OCI-LY3 (cell line): ENCODE measurements around the gene ASXL1.
A peak's percentile ranks its signal among the peaks of the same experiment; 100 is the strongest.

ENCODE experiments used
- H2AFZ ChIP-seq: fragments of 200-600, 300-600 bp; shearing (Covaris generic); 2 replicates; pipeline ENCODE4 v1.6.0; 2014; ENCODE audit warnings: antibody characterized with exemption, low read depth, low read length
- H3K27ac ChIP-seq: fragments of 200-600, 300-600 bp; sonication (generic); 2 replicates; pipeline ENCODE4 v1.5.1; 2014; ENCODE audit warnings: mild to moderate bottlenecking, low read length, moderate library complexity, mixed read lengths
- H3K27me3 ChIP-seq: fragments of 200-600, 300-600 bp; sonication (generic); 2 replicates; pipeline ENCODE4 v1.6.1; 2014; ENCODE audit warnings: low read depth, low read length, mixed read lengths
- H3K36me3 ChIP-seq: fragments of 200-600, 300-600 bp; sonication (generic); replicated peaks from 2 replicates; pipeline ENCODE3; 2014; ENCODE audit warnings: low read depth, low read length, mixed read lengths
- H3K4me1 ChIP-seq: fragments of 300-600, 200-600 bp; sonication (generic); 2 replicates; pipeline ENCODE4 v1.6.1; 2014; ENCODE audit warnings: low read length, mixed read lengths
- H3K4me2 ChIP-seq: fragments of 200-600, 300-600 bp; sonication (generic); 2 replicates; pipeline ENCODE4 v1.6.1; 2014; ENCODE audit warnings: low read length, mixed read lengths
- H3K4me3 ChIP-seq: fragments of 300-600, 200-600 bp; sonication (generic); 2 replicates; pipeline ENCODE4 v1.5.1; 2014; ENCODE audit warnings: antibody characterized with exemption, mild to moderate bottlenecking, low read length, moderate library complexity
- H3K79me2 ChIP-seq: fragments of 300-600, 200-600 bp; shearing (Covaris generic); 2 replicates; pipeline ENCODE4 v1.6.1; 2014; ENCODE audit warnings: mild to moderate bottlenecking, low read length, mixed read lengths
- H3K9ac ChIP-seq: fragments of 300-600, 200-600 bp; shearing (Covaris generic); 2 replicates; pipeline ENCODE4 v1.6.0; 2014; ENCODE audit warnings: mild to moderate bottlenecking, low read length, moderate library complexity
- H3K9me3 ChIP-seq: fragments of 200-600, 300-600 bp; shearing (Covaris generic); 2 replicates; pipeline ENCODE4 v1.6.1; 2014; ENCODE audit warnings: low read length, mixed read lengths; ENCODE audit not compliant: insufficient read depth
- H4K20me1 ChIP-seq: fragments of 200-600, 300-600 bp; sonication (generic); 2 replicates; pipeline ENCODE4 v1.6.1; 2016; ENCODE audit warnings: low read length, mixed read lengths; ENCODE audit not compliant: insufficient read depth
- EZH2phosphoT487 ChIP-seq: fragments of 200-600 bp; shearing (Covaris generic); IDR thresholded peaks from 2 replicates; pipeline ENCODE4 v1.6.1; 2018; ENCODE audit warnings: antibody characterized with exemption, mixed run types, low read depth
- TF ChIP-seq, protein P1 (sequence below): fragments of 200-600, 300-600 bp; sonication (generic); IDR thresholded peaks from 2 replicates; pipeline ENCODE4 v1.5.1; 2014; ENCODE audit warnings: antibody characterized with exemption, low read length, low read depth

Gene ASXL1

DNA sequence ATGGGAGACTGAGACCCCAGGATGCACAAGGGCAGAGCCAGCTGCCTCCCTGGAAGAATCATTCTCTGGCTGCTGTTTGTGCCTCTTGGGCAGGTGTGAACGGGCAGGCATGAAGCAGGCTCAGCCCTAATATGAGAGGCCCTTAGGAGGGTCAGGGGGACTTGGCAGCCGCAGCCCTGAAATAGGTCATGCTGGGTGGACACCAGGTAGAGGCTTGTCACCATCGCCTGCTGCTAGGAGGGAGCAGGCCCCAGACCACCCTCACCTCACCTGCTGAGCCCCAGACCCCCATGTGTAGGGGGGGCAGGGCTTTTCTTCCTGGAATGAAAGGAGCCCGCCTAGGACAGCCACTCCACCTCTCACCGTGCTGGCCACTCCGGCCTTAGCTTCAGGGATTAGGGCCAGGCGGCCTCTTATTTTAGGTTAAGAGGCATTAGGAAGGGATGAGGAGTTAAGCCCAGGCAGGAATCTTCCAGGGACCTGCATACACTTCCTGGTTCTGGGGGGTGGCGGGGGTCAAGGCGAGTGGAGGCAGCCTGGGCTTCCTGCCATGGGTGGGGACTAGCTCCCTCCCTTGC lies 92.4 kb downstream of the ASXL1 start:
- Histone ChIP-seq H3K9ac (peak overlapping the region; percentile 15; the same call in 1 of the 2 replicates), H3K79me2 (no peaks in the 10 kb centered on the region), H3K4me2 (peak overlapping the region; percentile 85), H3K27ac (peak overlapping the region; percentile 28; the same call in 1 of the 2 replicates), H3K4me3 (peak overlapping the region; percentile 8; the same call in 1 of the 2 replicates), H3K36me3 (no peaks in the 10 kb centered on the region), H3K4me1 (peaks cover 52% of the 10 kb centered on the region), H3K27me3 (no peaks in the 10 kb centered on the region), H2AFZ (no peak overlapping the region; the same call in 1 of the 2 replicates), H3K9me3 (no peaks in the 10 kb centered on the region), H4K20me1 (no peaks in the 10 kb centered on the region)
- TF ChIP-seq EZH2phosphoT487: no peak
- TF ChIP-seq, protein P1, sequence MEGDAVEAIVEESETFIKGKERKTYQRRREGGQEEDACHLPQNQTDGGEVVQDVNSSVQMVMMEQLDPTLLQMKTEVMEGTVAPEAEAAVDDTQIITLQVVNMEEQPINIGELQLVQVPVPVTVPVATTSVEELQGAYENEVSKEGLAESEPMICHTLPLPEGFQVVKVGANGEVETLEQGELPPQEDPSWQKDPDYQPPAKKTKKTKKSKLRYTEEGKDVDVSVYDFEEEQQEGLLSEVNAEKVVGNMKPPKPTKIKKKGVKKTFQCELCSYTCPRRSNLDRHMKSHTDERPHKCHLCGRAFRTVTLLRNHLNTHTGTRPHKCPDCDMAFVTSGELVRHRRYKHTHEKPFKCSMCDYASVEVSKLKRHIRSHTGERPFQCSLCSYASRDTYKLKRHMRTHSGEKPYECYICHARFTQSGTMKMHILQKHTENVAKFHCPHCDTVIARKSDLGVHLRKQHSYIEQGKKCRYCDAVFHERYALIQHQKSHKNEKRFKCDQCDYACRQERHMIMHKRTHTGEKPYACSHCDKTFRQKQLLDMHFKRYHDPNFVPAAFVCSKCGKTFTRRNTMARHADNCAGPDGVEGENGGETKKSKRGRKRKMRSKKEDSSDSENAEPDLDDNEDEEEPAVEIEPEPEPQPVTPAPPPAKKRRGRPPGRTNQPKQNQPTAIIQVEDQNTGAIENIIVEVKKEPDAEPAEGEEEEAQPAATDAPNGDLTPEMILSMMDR: no peak

DNA sequence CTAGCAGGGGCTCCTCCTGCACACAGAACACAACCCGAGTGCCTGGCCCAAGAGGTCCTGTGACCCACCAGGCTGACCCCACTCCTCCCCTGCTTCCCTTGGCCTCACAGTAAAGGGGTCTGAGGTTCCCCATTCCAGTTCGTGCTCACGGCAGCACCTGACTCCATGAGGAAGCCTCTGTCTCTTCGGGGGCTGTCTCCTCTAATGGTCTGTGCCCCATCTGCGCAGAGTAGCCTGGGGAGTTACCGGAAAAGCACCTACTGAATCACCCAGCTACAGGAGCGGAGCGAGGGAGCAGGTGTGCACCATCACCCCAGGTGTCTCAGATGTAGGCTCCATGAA lies 93.2 kb downstream of the ASXL1 start:
- H3K9me3 ChIP-seq: no peaks in the 10 kb centered on the region
- H3K79me2 ChIP-seq: no peaks in the 10 kb centered on the region
- H3K4me2 ChIP-seq: peak overlapping the region; percentile 85
- H4K20me1 ChIP-seq: no peaks in the 10 kb centered on the region
- H3K36me3 ChIP-seq: no peaks in the 10 kb centered on the region
- H2AFZ ChIP-seq: no peak overlapping the region; the same call in 1 of the 2 replicates
- peak overlapping the region; percentile 28; the same call in 1 of the 2 replicates for H3K27ac ChIP-seq
- H3K27me3 ChIP-seq: no peaks in the 10 kb centered on the region
- peak overlapping the region; percentile 67 for H3K4me3 ChIP-seq
- peaks cover 53% of the 10 kb centered on the region for H3K4me1 ChIP-seq
- H3K9ac ChIP-seq: peak overlapping the region; percentile 46; the same call in 1 of the 2 replicates
- TF ChIP-seq, protein P1: no peak
- no peak for TF ChIP-seq EZH2phosphoT487

DNA sequence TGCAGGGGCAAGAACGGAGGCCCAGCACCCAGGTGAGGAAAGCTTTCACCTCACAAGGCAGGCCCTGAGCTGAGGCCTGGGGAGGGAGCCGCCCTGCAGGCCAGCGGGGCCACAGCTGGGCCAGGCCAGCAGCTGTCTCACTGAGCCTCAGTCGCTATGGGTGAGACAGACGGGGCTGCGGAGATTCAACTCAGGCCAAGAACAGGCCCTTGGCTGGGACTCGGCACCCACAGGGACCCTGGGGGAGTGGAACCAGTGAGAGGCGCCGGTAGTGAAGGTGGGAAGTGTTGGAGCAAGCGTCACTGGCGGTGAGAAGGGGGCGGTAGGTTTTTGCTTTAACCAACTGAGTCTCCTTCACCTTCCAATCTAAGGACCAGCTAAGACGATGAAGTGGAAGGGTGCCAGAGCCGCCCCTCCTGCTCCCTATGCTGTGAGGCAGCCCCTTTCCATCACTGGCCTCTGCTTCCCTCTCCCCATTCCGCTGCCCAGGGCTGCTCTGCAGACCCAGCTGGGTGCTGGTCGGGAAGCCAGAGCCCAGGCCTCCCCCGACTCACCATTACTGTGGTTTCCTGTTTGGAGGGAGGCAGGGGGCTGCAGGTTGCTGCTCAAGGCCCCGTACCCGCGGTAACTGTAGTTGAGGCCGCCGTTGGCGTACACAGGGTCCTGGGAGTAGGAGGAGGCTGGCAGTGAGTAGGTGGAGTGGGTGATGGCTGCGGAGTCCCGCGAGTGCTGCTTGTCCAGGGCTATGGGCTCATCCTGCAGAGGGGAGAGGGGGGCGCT lies 93.7 kb downstream of the ASXL1 start:
- TF ChIP-seq, protein P1: no peak; the same call in 1 of the 2 replicates
- no peak for TF ChIP-seq EZH2phosphoT487
- Histone ChIP-seq H3K4me1 (peaks cover 59% of the 10 kb centered on the region), H3K27me3 (no peaks in the 10 kb centered on the region), H2AFZ (no peak overlapping the region; the same call in 1 of the 2 replicates), H3K79me2 (no peaks in the 10 kb centered on the region), H4K20me1 (no peaks in the 10 kb centered on the region), H3K4me2 (peak overlapping the region; percentile 85), H3K9ac (peak overlapping the region; percentile 46; the same call in 1 of the 2 replicates), H3K4me3 (peak overlapping the region; percentile 67), H3K27ac (peak overlapping the region; percentile 28; the same call in 1 of the 2 replicates), H3K9me3 (no peaks in the 10 kb centered on the region), H3K36me3 (no peaks in the 10 kb centered on the region)

DNA sequence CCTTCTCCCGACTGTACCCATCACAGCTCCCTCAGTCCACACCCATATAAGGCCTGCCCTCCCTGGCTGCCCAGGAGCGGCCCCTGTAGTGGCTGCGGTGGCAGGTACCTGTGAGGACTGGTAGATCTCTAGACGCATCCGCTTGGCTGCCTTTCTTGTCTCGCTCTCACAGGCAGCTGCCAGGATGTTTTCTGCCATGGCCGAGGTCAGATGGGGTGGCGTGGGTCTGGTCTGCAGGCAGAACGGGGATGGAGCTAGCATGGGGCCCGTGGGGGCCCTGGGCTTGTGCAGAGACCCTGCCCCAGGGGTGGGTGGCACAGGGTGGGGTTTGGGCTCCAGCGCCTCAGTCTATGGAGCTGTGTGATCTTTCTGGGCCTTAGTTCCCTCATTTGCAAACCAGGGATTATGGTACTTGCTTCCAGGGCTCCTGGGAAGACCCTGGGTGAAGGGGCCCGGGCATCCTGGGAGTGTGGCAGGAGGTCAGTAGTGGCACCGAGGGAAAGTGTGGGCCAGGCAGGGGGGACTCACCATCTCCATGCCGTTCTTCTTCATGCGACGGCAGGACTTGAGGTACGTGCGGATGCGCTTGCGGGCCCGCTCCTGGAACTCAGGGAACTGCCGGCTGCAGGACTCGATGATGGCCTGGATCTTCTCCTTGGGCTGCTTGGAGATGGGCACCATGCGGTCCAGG lies 94.8 kb downstream of the ASXL1 start:
- Histone ChIP-seq H3K9me3 (no peaks in the 10 kb centered on the region), H3K27me3 (no peaks in the 10 kb centered on the region), H3K4me1 (peaks cover 59% of the 10 kb centered on the region), H3K36me3 (no peaks in the 10 kb centered on the region), H3K27ac (peak overlapping the region; percentile 28; the same call in 1 of the 2 replicates), H4K20me1 (no peaks in the 10 kb centered on the region), H3K9ac (peak overlapping the region; percentile 46; the same call in 1 of the 2 replicates), H3K79me2 (no peaks in the 10 kb centered on the region), H2AFZ (peak overlapping the region; percentile 66; the same call in 1 of the 2 replicates), H3K4me3 (peak overlapping the region; percentile 67), H3K4me2 (peak overlapping the region; percentile 85)
- TF ChIP-seq EZH2phosphoT487: no peak
- TF ChIP-seq, protein P1: no peak
